ENCODE data around the gene BRF1. TPM values are rescaled to one million over a fixed set of nuclear protein-coding genes. Genes with fewer than 3 reads are reported as not detected.

BRF1 gene
- total RNA-seq, 1 experiment from 2014 or later = 41.2 TPM

DNA sequence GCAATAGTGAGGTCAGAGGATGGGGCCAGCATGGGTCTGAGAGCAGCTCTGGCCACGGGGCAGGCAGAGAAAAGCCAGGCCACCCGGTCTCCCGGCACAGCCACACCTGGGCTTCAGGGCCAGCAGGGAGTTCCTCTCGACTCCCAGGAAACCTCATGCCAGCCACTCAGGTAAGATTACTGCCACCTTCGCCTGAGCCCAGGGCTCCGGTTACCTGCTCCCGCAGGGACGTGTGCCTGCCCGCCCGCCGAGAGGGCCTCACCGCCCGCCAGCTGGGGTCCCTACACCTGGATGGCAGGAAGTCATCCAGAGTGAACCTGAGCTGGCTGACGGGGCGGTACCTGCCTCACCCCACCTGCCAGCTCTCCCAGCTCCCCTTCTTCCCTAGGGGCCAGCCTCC, 139.5 kb downstream of the BRF1 start:
- peaks cover 20 to 34% of the 10 kb centered on the region in 2 experiments for H3K4me1 ChIP-seq (ENCODE audit: control insufficient read depth in 1 of 2, insufficient read depth in 2 of 2, low read length in 2 of 2)
- no peak for TF ChIP-seq ZBTB33 (IDR thresholded peaks at IDR 0.05; ENCODE audit: extremely low read depth, insufficient replicate concordance, low read length)
- TF ChIP-seq, protein P1, sequence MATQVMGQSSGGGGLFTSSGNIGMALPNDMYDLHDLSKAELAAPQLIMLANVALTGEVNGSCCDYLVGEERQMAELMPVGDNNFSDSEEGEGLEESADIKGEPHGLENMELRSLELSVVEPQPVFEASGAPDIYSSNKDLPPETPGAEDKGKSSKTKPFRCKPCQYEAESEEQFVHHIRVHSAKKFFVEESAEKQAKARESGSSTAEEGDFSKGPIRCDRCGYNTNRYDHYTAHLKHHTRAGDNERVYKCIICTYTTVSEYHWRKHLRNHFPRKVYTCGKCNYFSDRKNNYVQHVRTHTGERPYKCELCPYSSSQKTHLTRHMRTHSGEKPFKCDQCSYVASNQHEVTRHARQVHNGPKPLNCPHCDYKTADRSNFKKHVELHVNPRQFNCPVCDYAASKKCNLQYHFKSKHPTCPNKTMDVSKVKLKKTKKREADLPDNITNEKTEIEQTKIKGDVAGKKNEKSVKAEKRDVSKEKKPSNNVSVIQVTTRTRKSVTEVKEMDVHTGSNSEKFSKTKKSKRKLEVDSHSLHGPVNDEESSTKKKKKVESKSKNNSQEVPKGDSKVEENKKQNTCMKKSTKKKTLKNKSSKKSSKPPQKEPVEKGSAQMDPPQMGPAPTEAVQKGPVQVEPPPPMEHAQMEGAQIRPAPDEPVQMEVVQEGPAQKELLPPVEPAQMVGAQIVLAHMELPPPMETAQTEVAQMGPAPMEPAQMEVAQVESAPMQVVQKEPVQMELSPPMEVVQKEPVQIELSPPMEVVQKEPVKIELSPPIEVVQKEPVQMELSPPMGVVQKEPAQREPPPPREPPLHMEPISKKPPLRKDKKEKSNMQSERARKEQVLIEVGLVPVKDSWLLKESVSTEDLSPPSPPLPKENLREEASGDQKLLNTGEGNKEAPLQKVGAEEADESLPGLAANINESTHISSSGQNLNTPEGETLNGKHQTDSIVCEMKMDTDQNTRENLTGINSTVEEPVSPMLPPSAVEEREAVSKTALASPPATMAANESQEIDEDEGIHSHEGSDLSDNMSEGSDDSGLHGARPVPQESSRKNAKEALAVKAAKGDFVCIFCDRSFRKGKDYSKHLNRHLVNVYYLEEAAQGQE (IDR thresholded peaks at IDR 0.05; ENCODE audit: low read depth) = no peak
- no peak for TF ChIP-seq SP1 (IDR thresholded peaks at IDR 0.05; ENCODE audit: low read depth)
- TF ChIP-seq POLR2A (IDR thresholded peaks at IDR 0.05; ENCODE audit: borderline replicate concordance, extremely low read depth, insufficient read depth, insufficient read length) = no peak
- TF ChIP-seq YY1 (IDR thresholded peaks at IDR 0.05; ENCODE audit: extremely low read depth, insufficient replicate concordance, low read depth, low read length) = no peak
- TF ChIP-seq EZH2phosphoT487 (IDR thresholded peaks at IDR 0.05; ENCODE audit: borderline replicate concordance) = no peak
- TF ChIP-seq ZNF274 (IDR thresholded peaks at IDR 0.05; ENCODE audit: low read depth, low read length) = no peak
- TF ChIP-seq ELF1 (IDR thresholded peaks at IDR 0.05; ENCODE audit: borderline replicate concordance, low read depth) = no peak
- TF ChIP-seq, protein P2, sequence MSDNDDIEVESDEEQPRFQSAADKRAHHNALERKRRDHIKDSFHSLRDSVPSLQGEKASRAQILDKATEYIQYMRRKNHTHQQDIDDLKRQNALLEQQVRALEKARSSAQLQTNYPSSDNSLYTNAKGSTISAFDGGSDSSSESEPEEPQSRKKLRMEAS (IDR thresholded peaks at IDR 0.05) = no peak
- no peak for TF ChIP-seq SIN3A (IDR thresholded peaks at IDR 0.05; ENCODE audit: low read depth)
- TF ChIP-seq RAD21 (IDR thresholded peaks at IDR 0.05; ENCODE audit: low read depth) = no peak
- TF ChIP-seq, protein P3, sequence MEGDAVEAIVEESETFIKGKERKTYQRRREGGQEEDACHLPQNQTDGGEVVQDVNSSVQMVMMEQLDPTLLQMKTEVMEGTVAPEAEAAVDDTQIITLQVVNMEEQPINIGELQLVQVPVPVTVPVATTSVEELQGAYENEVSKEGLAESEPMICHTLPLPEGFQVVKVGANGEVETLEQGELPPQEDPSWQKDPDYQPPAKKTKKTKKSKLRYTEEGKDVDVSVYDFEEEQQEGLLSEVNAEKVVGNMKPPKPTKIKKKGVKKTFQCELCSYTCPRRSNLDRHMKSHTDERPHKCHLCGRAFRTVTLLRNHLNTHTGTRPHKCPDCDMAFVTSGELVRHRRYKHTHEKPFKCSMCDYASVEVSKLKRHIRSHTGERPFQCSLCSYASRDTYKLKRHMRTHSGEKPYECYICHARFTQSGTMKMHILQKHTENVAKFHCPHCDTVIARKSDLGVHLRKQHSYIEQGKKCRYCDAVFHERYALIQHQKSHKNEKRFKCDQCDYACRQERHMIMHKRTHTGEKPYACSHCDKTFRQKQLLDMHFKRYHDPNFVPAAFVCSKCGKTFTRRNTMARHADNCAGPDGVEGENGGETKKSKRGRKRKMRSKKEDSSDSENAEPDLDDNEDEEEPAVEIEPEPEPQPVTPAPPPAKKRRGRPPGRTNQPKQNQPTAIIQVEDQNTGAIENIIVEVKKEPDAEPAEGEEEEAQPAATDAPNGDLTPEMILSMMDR (IDR thresholded peaks at IDR 0.05 in 2 of 3, conservative IDR thresholded peaks at IDR 0.05 in 1 of 3; ENCODE audit: borderline replicate concordance in 1 of 3, insufficient read depth in 1 of 3, low read depth in 2 of 3, low read length in 2 of 3) = no peak
- no peak for TF ChIP-seq ATF3 (IDR thresholded peaks at IDR 0.05)
- TF ChIP-seq EZH2 (IDR thresholded peaks at IDR 0.05) = no peak
- TF ChIP-seq FOSL1 (IDR thresholded peaks at IDR 0.05; ENCODE audit: low read depth) = no peak
- no TSS peak for BruUV-seq (replicated peaks)
- ChIA-PET POLR2A (no interaction called here), CTCF (no interaction called here), RAD21 (ENCODE audit: low non-redundant PET in 1 of 2, low total read pairs in 2 of 2, uncharacterized antibody in 2 of 2, unreplicated experiment in 2 of 2) (no interaction called here)
- H3K9ac ChIP-seq (ENCODE audit: low read length) = no peak overlapping the region
- H3K9me3 ChIP-seq (ENCODE audit: control insufficient read depth in 1 of 2, insufficient read depth in 1 of 2, low read depth in 1 of 2, low read length in 2 of 2) = no peaks in the 10 kb centered on the region
- peaks cover 0 to 1% of the 10 kb centered on the region in 2 experiments; a peak in 1 of 4 replicates for H3K36me3 ChIP-seq (ENCODE audit: control insufficient read depth in 1 of 2, insufficient read depth in 2 of 2, low read length in 2 of 2)
- H3K4me2 ChIP-seq (ENCODE audit: low read length) = no peak overlapping the region
- intact Hi-C loops (cut with micrococcal nuclease) = loop anchor here (10.0 kb wide), 1 partner anchor 187 kb away; the partner anchor contains the start of gene AHNAK2
- no peak for ATAC-seq
- H3K4me3 ChIP-seq (replicated peaks in 1 of 2; ENCODE audit: low read depth in 1 of 2, low read length in 2 of 2) = no peak overlapping the region
- H3K79me2 ChIP-seq (ENCODE audit: insufficient read depth, low read length) = peaks cover 84% of the 10 kb centered on the region
- H3K9me2 ChIP-seq (ENCODE audit: insufficient read depth) = no peaks in the 10 kb centered on the region
- DNase-seq (ENCODE audit: low read depth, low spot score) = no peak
- no peaks in the 10 kb centered on the region; the same call in 1 of the 2 replicates for H4K20me1 ChIP-seq (ENCODE audit: insufficient read depth)
- H2AFZ ChIP-seq (ENCODE audit: low read depth, low read length, poor library complexity, severe bottlenecking) = no peak overlapping the region
- H3K27me3 ChIP-seq (ENCODE audit: insufficient read depth, low read length) = no peaks in the 10 kb centered on the region
- H3K27ac ChIP-seq (ENCODE audit: low read depth, low read length) = no peak overlapping the region; the same call in 1 of the 2 replicates

All from HCT116 (cell line).